A673 (cell line): Measurements from ENCODE around the gene PIK3R6.

Experiments used
- CTCF ChIP-seq: fragments of 300-800, 200-600 bp; sonication (generic); conservative IDR thresholded peaks from 2 replicates; pipeline ENCODE4 v1.5.1; 2017; ENCODE audit warnings: low read depth, mild to moderate bottlenecking, antibody characterized with exemption, low read length, moderate library complexity, mixed read lengths
- EZH2 ChIP-seq: fragments of 200-600 bp; sonication (generic); IDR thresholded peaks from 2 replicates; pipeline ENCODE4 v1.6.1; 2017; ENCODE audit warnings: borderline replicate concordance, low read depth, mild to moderate bottlenecking, mixed read lengths, antibody characterized with exemption, low read length; ENCODE audit not compliant: poor library complexity, severe bottlenecking

- no peak for TF ChIP-seq CTCF
- no peak for TF ChIP-seq EZH2
Measured at GRCh38 chr17:8797621-8798175, 69.8 kb downstream of the PIK3R6 start.
